Measurements from ENCODE around the gene MSH3.
"Not testable (repeated sequence)": the region's sequence is repeated elsewhere in the genome, so short reads cannot be mapped to it uniquely, and the experiment has no call there.

MSH3 gene

GRCh38 chr5:80706835-80707447 lies 52.5 kb downstream of the MSH3 start:
- peak in 2 of 56 donors; percentile 0 to 1 for DNase-seq

- DNase-seq: no peak
Observed at GRCh38 chr5:80707645-80708044, 53.2 kb downstream of the MSH3 start.

- DNase-seq: no peak
Observed at GRCh38 chr5:80711216-80711615, 56.8 kb downstream of the MSH3 start.

- peak in 6 of 56 donors; percentile 2 to 21 (median 6) for DNase-seq
Observed at GRCh38 chr5:80711938-80712337, 57.5 kb downstream of the MSH3 start.

- DNase-seq: no peak
Observed at GRCh38 chr5:80712919-80713318, 58.5 kb downstream of the MSH3 start.

- no peak for DNase-seq
Observed at GRCh38 chr5:80713631-80714030, 59.2 kb downstream of the MSH3 start.

- DNase-seq: no peak
Observed at GRCh38 chr5:80714570-80715298, 60.3 kb downstream of the MSH3 start.

- DNase-seq: no peak
Observed at GRCh38 chr5:80715887-80716286, 61.4 kb downstream of the MSH3 start.

- no peak for DNase-seq
Observed at GRCh38 chr5:80720181-80720580, 65.7 kb downstream of the MSH3 start.

GRCh38 chr5:80722916-80723315 lies 68.5 kb downstream of the MSH3 start:
- no peak for DNase-seq

GRCh38 chr5:80725446-80725845 lies 71.0 kb downstream of the MSH3 start:
- no peak for DNase-seq

- no peak for DNase-seq
Observed at GRCh38 chr5:80736730-80737129, 82.3 kb downstream of the MSH3 start.

GRCh38 chr5:80738466-80738865 lies 84.0 kb downstream of the MSH3 start:
- no peak for DNase-seq

- DNase-seq: no peak
Observed at GRCh38 chr5:80739057-80739456, 84.6 kb downstream of the MSH3 start.

- DNase-seq: no peak
Observed at GRCh38 chr5:80739496-80739895, 85.0 kb downstream of the MSH3 start.

- no peak for DNase-seq
Observed at GRCh38 chr5:80739898-80740297, 85.4 kb downstream of the MSH3 start.

GRCh38 chr5:80740488-80740887 lies 86.0 kb downstream of the MSH3 start:
- DNase-seq: not testable (repeated sequence)

- no peak for DNase-seq
Observed at GRCh38 chr5:80740999-80741398, 86.5 kb downstream of the MSH3 start.

- DNase-seq: no peak
Observed at GRCh38 chr5:80744149-80744548, 89.7 kb downstream of the MSH3 start.

- no peak for DNase-seq
Observed at GRCh38 chr5:80745490-80745889, 91.0 kb downstream of the MSH3 start.

- DNase-seq: no peak
Observed at GRCh38 chr5:80747922-80748321, 93.5 kb downstream of the MSH3 start.

- no peak for DNase-seq
Observed at GRCh38 chr5:80752427-80752826, 98.0 kb downstream of the MSH3 start.

- no peak for DNase-seq
Observed at GRCh38 chr5:80753712-80754111, 99.3 kb downstream of the MSH3 start.
